ENCODE measurements around the gene SAG. TPM values are rescaled to one million over a fixed set of nuclear protein-coding genes. Genes with fewer than 3 reads are reported as not detected.

SAG gene
- total and polyA plus RNA-seq, 8 donors = not detected

GRCh38 chr2:233325256-233325655 lies 17.6 kb downstream of the SAG start:
- DNase-seq (no peak), FAIRE-seq (no peak), ATAC-seq (no peak)
- 62 to 76% methylated on average over 4 of the region's 4 CpGs for WGBS, 2 donors
- Histone ChIP-seq H3K36me3 (no peaks in the 10 kb centered on the region), H3K4me3 (no peak overlapping the region), H3K9me3 (no peaks in the 10 kb centered on the region), H3K27ac (no peak overlapping the region), H3K4me1 (no peaks in the 10 kb centered on the region), H3K27me3 (no peaks in the 10 kb centered on the region)
- intact Hi-C loops (cut with DNase I) = no loop called here
- TF ChIP-seq CTCF (IDR thresholded peaks at IDR 0.05) = no peak

- H3K4me1 ChIP-seq = no peaks in the 10 kb centered on the region
- no peak for DNase-seq
- H3K9me3 ChIP-seq = no peaks in the 10 kb centered on the region
- H3K36me3 ChIP-seq = no peaks in the 10 kb centered on the region
- 61 to 71% methylated on average over 10 of the region's 10 CpGs for WGBS, 2 donors
- ATAC-seq = no peak
- H3K27me3 ChIP-seq = no peaks in the 10 kb centered on the region
- no peak for TF ChIP-seq CTCF (IDR thresholded peaks at IDR 0.05)
- H3K27ac ChIP-seq = no peak overlapping the region
- H3K4me3 ChIP-seq = no peak overlapping the region
- intact Hi-C loops (cut with DNase I) = no loop called here
- FAIRE-seq = no peak
Measured at GRCh38 chr2:233325814-233326213, 18.2 kb downstream of the SAG start.

GRCh38 chr2:233326500-233326899 lies 18.9 kb downstream of the SAG start:
- intact Hi-C loops (cut with DNase I) = no loop called here
- DNase-seq = no peak

GRCh38 chr2:233328922-233329321 lies 21.3 kb downstream of the SAG start:
- no peaks in the 10 kb centered on the region for H3K4me1 ChIP-seq
- TF ChIP-seq CTCF (IDR thresholded peaks at IDR 0.05) = no peak
- H3K36me3 ChIP-seq = no peaks in the 10 kb centered on the region
- intact Hi-C loops (cut with DNase I) = no loop called here
- no peak overlapping the region for H3K27ac ChIP-seq
- no peaks in the 10 kb centered on the region for H3K27me3 ChIP-seq
- H3K4me3 ChIP-seq = no peak overlapping the region
- FAIRE-seq (no peak), DNase-seq (no peak), ATAC-seq (no peak)
- H3K9me3 ChIP-seq = no peaks in the 10 kb centered on the region
- WGBS, 2 donors = 77 to 82% methylated on average over 4 of the region's 4 CpGs

More at GRCh38 chr2:233326500-233326899, 18.9 kb downstream of the SAG start:
- Histone ChIP-seq H3K27me3 (no peaks in the 10 kb centered on the region), H3K36me3 (no peaks in the 10 kb centered on the region), H3K9me3 (no peaks in the 10 kb centered on the region), H3K4me1 (no peaks in the 10 kb centered on the region), H3K27ac (no peak overlapping the region), H3K4me3 (no peak overlapping the region)
- TF ChIP-seq CTCF (IDR thresholded peaks at IDR 0.05) = no peak
- FAIRE-seq = no peak
- WGBS, 2 donors = 66 to 84% methylated on average over 8 of the region's 8 CpGs
- no peak for ATAC-seq

- Histone ChIP-seq H3K27me3 (no peaks in the 10 kb centered on the region), H3K9me3 (no peaks in the 10 kb centered on the region), H3K4me3 (no peak overlapping the region), H3K36me3 (no peaks in the 10 kb centered on the region), H3K27ac (no peak overlapping the region), H3K4me1 (no peaks in the 10 kb centered on the region)
- no peak for TF ChIP-seq CTCF (IDR thresholded peaks at IDR 0.05)
- DNase-seq (no peak), ATAC-seq (no peak), FAIRE-seq (no peak)
- 75 to 80% methylated on average over 7 of the region's 7 CpGs for WGBS, 2 donors
- intact Hi-C loops (cut with DNase I) = no loop called here
Measured at GRCh38 chr2:233329489-233330135, 22.0 kb downstream of the SAG start.
